HT-29 (cell line): ENCODE measurements around the gene PCTP. TPM values are rescaled to one million over a fixed set of nuclear protein-coding genes. Genes with fewer than 3 reads are reported as not detected.
A peak's percentile ranks its signal among the peaks of the same experiment; 100 is the strongest.

Experiments used
- DNase-seq: peaks from one replicate; pipeline ENCODE4 v3.0.0-alpha.2; 2015; ENCODE audit warnings: low spot score
- total RNA-seq: library from RNA; depleted of rRNA; stranded (reverse); fragments of >200 nt; shearing (Covaris generic); gene quantifications from 2 replicates; pipeline ENCODE4 v1.2.3, GENCODE V29; 2014

PCTP gene
- total RNA-seq, 1 experiment from 2014 or later, result 11.2 TPM

DNA sequence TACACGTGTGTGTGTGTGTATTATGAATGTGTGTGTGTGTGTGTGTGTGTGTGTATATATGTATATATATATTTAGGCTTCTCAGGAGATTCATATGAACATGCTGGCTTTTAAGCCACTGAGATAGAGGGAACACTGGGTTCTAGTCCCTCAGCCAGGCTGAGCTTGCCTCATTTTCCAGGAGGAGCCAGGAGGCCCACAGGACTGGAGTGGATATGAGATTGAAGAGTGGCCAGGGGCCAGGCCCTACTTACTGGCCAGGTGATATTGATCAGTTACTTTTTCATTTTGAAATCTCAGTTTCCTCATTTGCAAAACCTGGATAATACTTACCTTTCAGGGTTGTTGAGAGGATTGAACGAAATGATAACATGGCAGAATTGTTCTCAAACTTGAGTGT is 5.8 kb downstream of the PCTP start:
- no peak for DNase-seq

DNA sequence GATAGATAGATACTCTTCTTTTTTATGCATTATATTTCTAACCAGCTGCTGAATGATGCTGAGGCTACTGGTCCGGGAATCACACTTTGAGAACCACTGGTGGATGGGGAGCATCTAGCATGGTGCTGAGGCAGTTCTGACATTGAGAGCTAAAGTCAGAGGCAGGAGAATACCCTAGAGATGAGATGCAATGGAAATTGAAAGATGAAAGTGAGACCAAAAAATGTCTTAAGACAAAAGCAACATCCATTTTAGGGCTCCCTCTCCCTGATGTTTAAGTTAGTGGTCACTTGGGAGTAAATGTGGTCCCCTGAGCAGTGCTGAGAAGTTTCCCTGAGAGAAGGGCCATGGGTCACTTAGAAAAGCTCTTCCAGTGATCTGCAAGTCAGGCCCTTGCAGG is 6.8 kb downstream of the PCTP start:
- no peak for DNase-seq

DNA sequence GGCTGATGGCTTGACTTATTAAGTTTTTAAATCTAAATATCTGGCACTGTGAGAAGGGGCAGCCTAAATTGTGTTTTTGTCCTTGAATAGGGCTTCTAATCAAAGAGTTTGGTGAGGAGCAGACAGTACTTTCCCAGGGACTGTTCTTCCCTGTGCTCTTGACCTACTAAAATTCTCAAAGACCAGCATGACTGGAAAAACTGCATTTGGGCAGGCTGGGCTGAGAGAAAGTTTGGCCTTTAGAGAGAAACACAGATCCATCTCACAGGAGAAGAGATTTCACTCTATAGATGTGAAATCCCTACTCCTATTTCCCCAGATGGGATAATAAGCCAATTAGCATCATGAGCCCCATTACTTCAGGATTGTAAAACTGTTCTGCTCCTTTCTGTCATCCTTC is 7.3 kb downstream of the PCTP start:
- DNase-seq, result no peak

DNA sequence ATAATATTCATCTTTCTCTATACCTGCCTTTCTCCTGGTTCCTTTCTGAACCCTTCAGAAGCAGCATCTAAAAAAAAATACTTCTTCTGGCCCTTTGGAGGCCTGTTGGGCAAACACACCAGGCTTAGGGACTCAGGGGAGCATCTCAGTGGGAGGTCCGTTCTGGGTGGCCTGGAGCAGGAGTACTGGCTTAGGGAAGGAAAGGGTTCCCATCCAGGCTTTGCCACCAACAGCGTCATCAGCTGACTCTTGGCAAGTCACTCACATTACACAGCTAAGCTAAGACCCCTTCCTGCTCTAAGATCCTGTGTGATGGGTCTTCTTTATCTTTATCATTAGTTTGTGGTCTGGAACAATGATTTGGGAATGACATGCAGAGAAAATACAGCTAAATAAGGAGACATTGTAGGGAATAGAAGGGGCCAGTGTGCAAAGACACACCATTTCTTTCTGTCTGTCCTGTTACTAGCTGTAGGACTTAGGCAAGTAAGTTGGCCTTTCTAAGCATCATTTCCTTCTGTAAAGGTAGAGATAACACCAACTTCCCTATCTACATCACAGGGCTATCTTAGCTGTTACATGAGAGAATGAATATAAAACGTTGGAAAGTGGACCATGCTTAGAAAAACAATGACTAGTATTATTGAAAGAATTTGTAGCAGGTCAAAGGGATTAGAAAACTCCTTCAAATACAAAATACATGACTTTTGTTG is 9.9 kb downstream of the PCTP start:
- DNase-seq, result no peak

GRCh38 chr17:55762086-55762858 is 11.4 kb downstream of the PCTP start:
- DNase-seq, result no peak

DNA sequence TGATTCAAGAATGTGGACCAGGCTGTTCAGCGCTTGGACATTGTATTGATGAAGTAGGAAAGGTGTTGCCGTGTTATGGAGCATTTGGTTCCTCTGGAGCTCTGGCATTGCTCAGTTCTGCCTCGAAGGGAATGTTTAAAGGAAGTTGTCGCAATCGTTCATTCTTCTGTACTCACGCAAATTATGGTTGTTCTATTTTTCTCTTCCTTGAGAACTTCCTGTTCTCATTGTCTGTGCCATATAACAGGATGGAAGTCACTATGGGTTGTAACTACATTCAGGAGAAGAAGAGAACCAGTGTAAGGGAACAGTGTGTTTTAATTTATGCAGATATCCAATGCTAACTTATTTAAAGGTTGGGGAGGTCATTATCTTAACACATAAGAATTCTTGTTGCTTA is 13.0 kb downstream of the PCTP start:
- no peak for DNase-seq

GRCh38 chr17:55764610-55765009 is 13.8 kb downstream of the PCTP start:
- DNase-seq, result no peak

DNA sequence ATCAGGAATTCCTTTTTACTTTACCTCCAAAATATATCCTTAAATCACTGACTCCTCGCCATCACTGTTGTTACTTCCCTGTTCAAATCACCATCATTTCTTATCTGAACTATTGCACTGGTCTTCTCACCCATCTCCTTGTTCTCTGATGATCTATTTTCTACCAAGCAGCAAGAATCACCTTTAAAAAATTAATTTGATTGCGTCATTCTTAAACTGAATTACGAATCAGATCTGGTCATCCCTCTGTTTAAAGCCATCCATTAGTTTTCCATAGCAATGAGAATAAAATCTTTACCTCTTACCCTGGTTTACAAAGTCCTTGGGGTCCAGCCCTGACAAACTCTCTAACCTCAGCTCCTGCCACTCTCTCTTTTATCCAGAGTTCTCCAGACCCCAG is 14.6 kb downstream of the PCTP start:
- no peak for DNase-seq

DNA sequence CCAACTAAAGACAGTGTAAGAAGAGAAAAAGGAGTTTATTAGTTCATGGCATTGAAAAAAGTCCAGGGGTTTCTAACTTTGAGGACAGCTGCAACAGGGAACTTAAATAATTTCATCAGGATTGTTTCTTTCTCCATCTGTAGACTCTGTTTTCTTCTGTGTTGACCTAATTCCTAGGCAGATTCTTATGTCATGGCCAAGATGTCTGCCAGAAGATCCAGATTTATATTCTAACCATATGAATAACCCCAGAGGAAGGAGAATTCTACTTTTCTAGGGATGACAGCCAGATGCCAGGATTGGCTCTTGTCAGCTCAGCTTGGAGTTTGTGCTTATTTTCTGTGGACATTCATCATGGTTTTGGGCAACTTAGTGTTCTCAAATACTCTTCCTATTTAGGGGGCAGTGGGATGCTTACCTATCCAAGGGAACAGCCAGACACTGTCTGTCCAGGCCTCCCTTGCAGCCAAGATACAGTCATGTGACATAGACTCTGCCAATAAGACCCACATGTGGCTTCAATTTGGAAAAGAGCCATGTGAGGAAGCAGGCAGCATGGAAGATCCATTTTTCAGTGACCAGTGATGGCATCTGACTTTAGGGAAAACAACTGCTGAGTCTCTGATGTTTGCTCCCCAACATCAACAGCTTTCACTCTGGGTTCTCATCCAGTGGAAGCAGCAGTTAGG is 18.2 kb downstream of the PCTP start:
- no peak for DNase-seq

DNA sequence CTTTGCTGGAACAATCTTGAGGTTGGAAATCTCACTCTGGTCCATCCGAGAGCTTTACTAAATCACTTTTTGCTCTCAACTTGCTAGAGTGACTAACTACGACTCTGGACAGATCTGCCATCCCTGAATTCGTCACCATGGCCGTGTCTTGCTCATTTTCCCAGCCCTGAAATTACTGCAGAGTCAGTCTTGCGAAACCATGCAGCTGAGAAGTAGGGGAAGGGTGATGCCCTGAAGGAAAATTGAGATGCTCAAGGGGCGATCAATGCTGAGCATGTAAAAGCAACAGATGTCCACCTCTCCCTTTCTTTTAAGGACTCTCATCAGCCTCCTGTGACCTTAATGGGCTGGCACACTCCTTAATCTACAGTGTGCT is 18.8 kb downstream of the PCTP start:
- DNase-seq, result no peak

DNA sequence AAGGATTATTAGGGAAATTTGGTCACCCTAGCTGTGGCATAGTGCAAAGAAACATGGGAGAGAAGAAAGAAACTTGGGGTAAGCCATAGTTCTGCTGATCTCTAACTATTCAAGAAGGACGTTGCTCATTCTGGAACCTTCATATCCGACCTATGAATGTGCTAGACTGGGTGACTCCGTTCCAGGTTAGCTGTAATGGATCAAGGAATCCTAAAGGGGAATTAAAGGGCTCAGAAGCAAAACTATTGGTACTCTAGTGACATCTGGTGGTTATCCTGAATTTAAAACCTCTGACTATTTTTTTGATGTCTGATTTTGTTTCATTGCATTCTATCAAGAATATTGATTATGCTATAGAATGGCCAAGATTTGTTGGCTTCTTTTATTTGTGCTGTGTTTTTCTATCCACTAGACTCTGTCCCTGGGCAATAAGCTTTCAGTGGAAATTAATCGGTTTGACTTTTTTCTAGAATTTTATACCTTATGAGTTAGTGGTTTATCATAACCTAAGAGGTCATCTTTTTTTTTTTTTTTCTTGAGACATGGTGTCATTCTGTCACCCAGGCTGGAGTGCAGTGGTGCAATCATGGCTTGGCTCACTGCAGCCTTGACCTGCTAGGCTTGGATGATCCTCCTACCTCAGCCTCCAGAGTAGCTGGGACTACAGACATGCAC is 19.5 kb downstream of the PCTP start:
- peak; percentile 73 for DNase-seq

- DNase-seq, result no peak
These were observed 21.2 kb downstream of the PCTP start for GRCh38 chr17:55772086-55772485.

GRCh38 chr17:55773671-55774070 is 22.8 kb downstream of the PCTP start:
- no peak for DNase-seq

DNA sequence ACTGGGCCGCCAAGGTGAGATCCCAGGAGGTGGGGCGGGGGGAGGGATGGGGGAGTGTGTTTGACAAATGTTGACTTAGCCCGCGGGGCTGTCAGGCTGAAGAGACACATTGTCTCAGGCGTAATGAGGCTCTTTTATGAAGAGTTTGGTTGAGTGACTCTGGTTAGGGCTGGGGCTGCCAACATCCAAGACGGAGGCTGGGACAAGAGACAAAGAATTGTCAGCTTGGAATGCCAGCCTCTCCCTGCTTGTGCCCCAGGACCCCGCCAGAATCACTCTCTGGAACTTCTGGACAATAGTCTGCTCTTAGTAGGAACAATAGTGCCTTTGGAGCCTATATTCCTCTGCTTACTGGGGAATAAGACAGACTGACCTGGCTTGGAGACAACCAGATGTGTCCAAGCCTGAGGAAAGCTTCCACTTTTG is 24.0 kb downstream of the PCTP start:
- no peak for DNase-seq

GRCh38 chr17:55776271-55776670 is 25.4 kb downstream of the PCTP start:
- DNase-seq, result no peak

DNA sequence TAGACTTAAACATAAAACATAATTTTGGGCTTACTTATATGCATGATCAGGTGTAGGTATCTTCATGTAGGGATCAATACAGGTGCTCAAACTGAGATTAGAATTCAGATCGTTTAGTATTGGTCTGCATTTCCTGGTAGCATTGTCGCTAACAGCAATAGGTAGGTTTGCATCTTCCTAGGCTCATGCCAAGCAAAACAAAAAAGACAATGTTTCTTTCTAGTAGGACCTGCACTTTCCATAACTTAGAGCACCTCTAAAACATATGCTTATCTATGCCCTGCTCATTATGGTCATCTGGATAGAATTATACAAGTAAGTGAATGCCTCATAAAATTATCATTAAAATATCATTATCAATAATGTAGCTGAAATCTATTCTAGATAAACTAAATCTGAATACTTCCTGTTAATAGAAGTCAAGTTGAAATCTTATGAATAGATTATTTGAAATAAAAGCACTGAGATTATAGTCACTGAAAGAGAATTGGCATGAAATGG is 26.7 kb downstream of the PCTP start:
- DNase-seq, result no peak

DNA sequence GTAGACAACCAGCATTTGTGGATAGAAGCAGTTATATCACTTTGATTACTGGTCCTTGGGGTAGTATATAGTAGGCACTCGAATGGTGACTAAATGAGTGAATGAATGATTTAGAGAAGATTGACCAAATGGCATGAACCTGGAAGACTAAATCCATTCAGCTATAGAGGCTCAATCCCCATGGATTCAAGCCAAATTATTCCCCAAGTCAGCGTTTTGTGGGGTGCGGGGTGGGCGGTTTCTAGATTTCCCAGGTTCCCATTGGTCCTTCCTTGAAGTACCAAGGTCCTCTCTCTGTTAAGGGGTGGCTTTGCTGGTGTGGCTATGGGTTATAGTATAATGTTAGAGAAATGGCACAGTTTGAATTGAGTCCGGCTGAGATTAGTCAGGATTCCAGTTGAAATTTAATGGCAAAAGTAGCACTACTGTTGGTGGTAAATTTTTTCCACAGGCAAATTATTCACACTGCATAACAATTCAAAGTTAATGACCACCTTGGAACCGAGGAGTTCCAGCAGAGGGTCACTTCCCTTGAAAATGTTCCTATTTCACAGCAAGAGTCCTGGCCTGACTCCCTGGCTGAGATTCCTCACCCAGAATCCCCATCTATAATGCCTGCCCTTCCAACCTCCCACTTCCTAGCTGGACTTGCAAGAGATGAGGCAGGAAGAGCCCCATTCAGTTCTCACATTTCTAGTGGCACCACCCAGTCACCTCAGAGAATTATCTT is 27.7 kb downstream of the PCTP start:
- no peak for DNase-seq

DNA sequence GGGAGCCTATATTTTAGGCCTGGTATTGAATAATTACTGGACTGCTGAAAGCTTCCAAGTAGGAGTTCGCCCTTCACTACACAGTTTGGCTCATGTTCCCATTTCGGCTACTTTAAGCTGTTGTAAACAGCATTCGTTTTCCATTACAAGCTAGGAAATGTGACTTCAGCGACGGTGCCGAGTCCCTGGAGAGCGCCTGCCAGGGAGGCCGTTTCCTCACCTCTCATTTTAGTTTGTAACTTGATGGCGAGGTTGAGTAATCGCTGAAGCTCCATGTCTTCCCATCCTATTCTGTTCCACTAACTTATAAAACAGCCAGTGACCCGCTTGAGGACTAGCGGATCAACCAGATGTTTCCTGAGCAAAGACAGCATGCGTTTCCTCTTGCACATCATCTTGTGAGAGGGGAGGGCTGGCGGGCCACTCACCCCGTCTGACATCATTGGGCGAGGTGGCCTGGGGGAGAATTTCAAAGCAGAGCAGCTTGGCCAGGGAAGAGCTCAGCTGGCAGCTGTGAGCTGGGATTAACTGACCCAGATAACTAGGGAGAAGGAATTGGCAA is 32.9 kb downstream of the PCTP start:
- DNase-seq, result no peak

DNA sequence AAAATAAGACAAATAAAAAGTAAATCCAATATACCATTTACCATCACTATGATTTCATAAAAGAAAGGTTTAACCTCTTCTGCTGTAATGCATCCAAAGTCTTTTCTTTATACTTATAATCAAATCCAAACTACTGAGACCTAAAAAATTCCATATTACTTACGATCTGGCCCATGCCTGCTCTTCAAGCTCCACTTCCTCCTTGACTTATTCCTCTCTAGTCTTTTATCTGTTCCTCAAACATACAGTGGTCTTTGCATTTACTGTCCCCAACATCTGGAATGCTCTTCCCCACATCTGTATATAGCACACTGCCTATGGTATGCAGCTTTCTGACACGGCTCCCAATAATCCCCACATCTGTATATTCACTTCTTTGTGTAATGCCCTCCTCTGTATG is 33.8 kb downstream of the PCTP start:
- no peak for DNase-seq

DNA sequence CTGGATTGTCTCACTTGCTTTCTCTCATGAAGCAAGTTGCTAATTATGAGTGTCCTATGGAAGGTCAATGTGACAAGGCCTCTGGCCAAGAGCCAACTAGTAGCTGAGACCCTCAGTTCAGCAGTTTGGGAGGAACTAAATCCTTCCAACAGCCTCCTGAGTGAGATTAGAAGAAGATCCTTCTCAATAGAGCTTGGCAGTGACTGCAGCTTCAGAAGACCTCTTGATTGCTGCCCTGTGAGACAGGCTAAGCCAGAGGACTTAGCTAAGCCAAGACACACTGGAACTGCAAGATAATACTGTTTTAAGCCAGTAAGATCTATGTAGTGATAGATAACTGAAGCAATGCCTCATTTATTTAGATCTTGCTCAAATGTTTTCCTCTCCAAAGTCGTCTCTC is 34.3 kb downstream of the PCTP start:
- no peak for DNase-seq

DNA sequence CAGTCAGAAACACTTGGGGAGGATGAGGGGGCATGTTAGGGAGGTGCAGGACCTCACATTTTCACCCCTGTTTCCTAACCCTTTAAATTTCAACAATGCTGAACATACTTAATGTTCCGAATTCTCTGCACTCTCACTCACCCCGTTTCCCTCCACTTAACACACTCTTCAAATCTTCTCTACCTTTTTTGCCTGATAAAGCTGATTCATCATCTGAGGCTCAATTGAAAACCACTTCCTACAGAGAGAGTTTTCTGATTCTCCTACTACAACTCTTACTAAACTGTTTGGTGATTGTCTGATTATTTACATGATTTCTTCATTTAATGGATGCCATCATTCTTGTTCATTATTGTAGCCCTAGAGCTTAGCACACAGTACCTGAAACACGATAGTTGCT is 42.4 kb downstream of the PCTP start:
- no peak for DNase-seq
